ENCODE measurements around the gene GRM8.

DNA sequence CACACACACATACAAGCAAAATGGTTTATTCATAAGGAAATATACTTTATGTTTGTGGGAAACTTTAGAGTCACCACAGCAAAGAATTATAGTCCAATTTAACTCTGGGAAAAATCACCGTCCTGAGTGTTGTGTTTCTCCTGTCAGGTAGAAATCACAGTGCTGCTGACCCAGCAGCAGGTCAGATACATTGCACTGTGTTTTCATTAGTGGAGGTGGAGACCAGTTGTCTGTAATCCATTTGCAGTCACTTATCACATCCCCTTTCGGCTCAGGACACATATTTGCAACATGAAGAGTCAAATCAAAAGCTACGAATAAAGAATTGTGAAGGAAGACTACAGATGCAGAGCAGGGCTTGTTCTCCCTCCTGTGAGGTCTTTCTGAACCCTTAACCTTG lies 799.6 kb downstream of the GRM8 start:
- TF ChIP-seq, protein P1, sequence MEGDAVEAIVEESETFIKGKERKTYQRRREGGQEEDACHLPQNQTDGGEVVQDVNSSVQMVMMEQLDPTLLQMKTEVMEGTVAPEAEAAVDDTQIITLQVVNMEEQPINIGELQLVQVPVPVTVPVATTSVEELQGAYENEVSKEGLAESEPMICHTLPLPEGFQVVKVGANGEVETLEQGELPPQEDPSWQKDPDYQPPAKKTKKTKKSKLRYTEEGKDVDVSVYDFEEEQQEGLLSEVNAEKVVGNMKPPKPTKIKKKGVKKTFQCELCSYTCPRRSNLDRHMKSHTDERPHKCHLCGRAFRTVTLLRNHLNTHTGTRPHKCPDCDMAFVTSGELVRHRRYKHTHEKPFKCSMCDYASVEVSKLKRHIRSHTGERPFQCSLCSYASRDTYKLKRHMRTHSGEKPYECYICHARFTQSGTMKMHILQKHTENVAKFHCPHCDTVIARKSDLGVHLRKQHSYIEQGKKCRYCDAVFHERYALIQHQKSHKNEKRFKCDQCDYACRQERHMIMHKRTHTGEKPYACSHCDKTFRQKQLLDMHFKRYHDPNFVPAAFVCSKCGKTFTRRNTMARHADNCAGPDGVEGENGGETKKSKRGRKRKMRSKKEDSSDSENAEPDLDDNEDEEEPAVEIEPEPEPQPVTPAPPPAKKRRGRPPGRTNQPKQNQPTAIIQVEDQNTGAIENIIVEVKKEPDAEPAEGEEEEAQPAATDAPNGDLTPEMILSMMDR (IDR thresholded peaks at IDR 0.05; ENCODE audit: poor library complexity, severe bottlenecking), result no peak
- TF ChIP-seq EP300 (conservative IDR thresholded peaks at IDR 0.05; ENCODE audit: poor library complexity, severe bottlenecking) (no peak), POLR2AphosphoS5 (IDR thresholded peaks at IDR 0.05) (peak; percentile 28)

All from neural cell (in vitro differentiated cells).